IMR-90 (cell line): ENCODE measurements around the gene PEX16. TPM values are rescaled to one million over a fixed set of nuclear protein-coding genes. Genes with fewer than 3 reads are reported as not detected.

ENCODE experiments used
- ATAC-seq: fragments of 200-7000 bp; cut with Tn5 transposase; 2 replicates; pipeline ENCODE4 v1.9.1; 2020; ENCODE audit warnings: low read depth, mild to moderate bottlenecking, moderate library complexity
- BruUV-seq: library from RNA; stranded (reverse); fragments of 400-500 nt; replicated peaks from 2 replicates; lab custom pipeline; 2021; lab: Mats Ljungman, UMichigan
- CTCF ChIA-PET: fragments of 300-600 bp; formaldehyde crosslinking; extraction: SDS; loops from one replicate; lab custom pipeline; 2021; ENCODE audit warnings: antibody characterized with exemption; lab: Yijun Ruan, JAX
- POLR2A ChIA-PET: fragments of 300-600 bp; sonication (Branson Sonifier 250); formaldehyde crosslinking; loops from one replicate; lab custom pipeline; 2022; ENCODE audit warnings: antibody characterized with exemption; ENCODE audit not compliant: unreplicated experiment; lab: Charles Lee
- DNase-seq: peaks from one replicate; pipeline ENCODE4 v3.0.0; 2013
- H2AFZ ChIP-seq: replicated peaks from 2 replicates; pipeline ENCODE3; 2013; ENCODE audit warnings: low read length, mild to moderate bottlenecking; ENCODE audit not compliant: poor library complexity
- H2AK5ac ChIP-seq: 2 replicates; pipeline ENCODE4 v1.6.1; 2013; ENCODE audit warnings: low read depth, low read length, inconsistent platforms
- H2AK9ac ChIP-seq: replicated peaks from 2 replicates; pipeline ENCODE3; 2013; ENCODE audit warnings: mild to moderate bottlenecking, low read depth, low read length, moderate library complexity; ENCODE audit not compliant: poor library complexity
- H2BK120ac ChIP-seq: 2 replicates; pipeline ENCODE4 v1.6.1; 2013; ENCODE audit warnings: low read depth, low read length, inconsistent platforms
- H2BK15ac ChIP-seq: 3 replicates; pipeline ENCODE4 v1.6.1; 2013; ENCODE audit warnings: low read depth, low read length, inconsistent platforms
- H2BK20ac ChIP-seq: 2 replicates; pipeline ENCODE4 v1.6.1; 2013; ENCODE audit warnings: low read depth, mild to moderate bottlenecking, inconsistent platforms, low read length, moderate library complexity
- H2BK5ac ChIP-seq: 2 replicates; pipeline ENCODE4 v1.6.1; 2013; ENCODE audit warnings: mild to moderate bottlenecking, low read depth, low read length, inconsistent platforms; ENCODE audit not compliant: poor library complexity, severe bottlenecking
- H3K14ac ChIP-seq: replicated peaks from 2 replicates; pipeline ENCODE4 v1.6.1; 2013; ENCODE audit warnings: low read depth, low read length, inconsistent platforms
- H3K18ac ChIP-seq: 2 replicates; pipeline ENCODE4 v1.6.1; 2013; ENCODE audit warnings: low read depth, low read length, control low read depth
- H3K23ac ChIP-seq: 2 replicates; pipeline ENCODE4 v1.6.1; 2013; ENCODE audit warnings: low read depth, low read length, inconsistent platforms
- H3K27ac ChIP-seq: 2 replicates; pipeline ENCODE4 v1.5.1; 2013; ENCODE audit warnings: mild to moderate bottlenecking, control low read depth, low read length; ENCODE audit not compliant: insufficient read depth
- H3K27me3 ChIP-seq: 2 replicates; pipeline ENCODE4 v1.6.1; 2013; ENCODE audit warnings: low read length; ENCODE audit not compliant: control insufficient read depth, insufficient read depth
- H3K36me3 ChIP-seq: 2 replicates; pipeline ENCODE4 v1.6.1; 2013; ENCODE audit warnings: low read length, mixed read lengths; ENCODE audit not compliant: control insufficient read depth, insufficient read depth
- H3K4ac ChIP-seq: 2 replicates; pipeline ENCODE4 v1.6.1; 2013; ENCODE audit warnings: low read depth, low read length, inconsistent platforms
- H3K4me1 ChIP-seq: 2 replicates; pipeline ENCODE4 v1.6.1; 2013; ENCODE audit warnings: low read length, mixed read lengths; ENCODE audit not compliant: control insufficient read depth, insufficient read depth
- H3K4me2 ChIP-seq: 2 replicates; pipeline ENCODE4 v1.6.1; 2013; ENCODE audit warnings: low read depth, mild to moderate bottlenecking, control low read depth, low read length, moderate library complexity
- H3K4me3 ChIP-seq: 2 replicates; pipeline ENCODE4 v1.5.1; 2013; ENCODE audit warnings: low read depth, mild to moderate bottlenecking, control low read depth, low read length, moderate library complexity; ENCODE audit not compliant: insufficient read depth
- H3K56ac ChIP-seq: 2 replicates; pipeline ENCODE4 v1.6.1; 2013; ENCODE audit warnings: low read length, inconsistent platforms; ENCODE audit not compliant: insufficient read depth; ENCODE audit errors: extremely low read depth
- H3K79me1 ChIP-seq, 2 experiments: 2 replicates each; pipeline ENCODE4 v1.6.1; 2013; ENCODE audit warnings: low read length in 2 of 2, inconsistent platforms in 1 of 2, low read depth in 1 of 2
- H3K9ac ChIP-seq: 2 replicates; pipeline ENCODE4 v1.6.1; 2013; ENCODE audit warnings: low read depth, low read length, control low read depth
- H3K9me1 ChIP-seq: 2 replicates; pipeline ENCODE4 v1.6.1; 2013; ENCODE audit warnings: low read length, inconsistent platforms; ENCODE audit not compliant: insufficient read depth
- H3K9me3 ChIP-seq: 2 replicates; pipeline ENCODE4 v1.6.1; 2013; ENCODE audit warnings: low read length; ENCODE audit not compliant: control insufficient read depth, insufficient read depth
- H4K20me1 ChIP-seq: 2 replicates; pipeline ENCODE4 v1.6.1; 2013; ENCODE audit warnings: low read length, inconsistent platforms; ENCODE audit not compliant: insufficient read depth
- H4K5ac ChIP-seq: 2 replicates; pipeline ENCODE4 v1.6.1; 2013; ENCODE audit warnings: mild to moderate bottlenecking, low read depth, low read length, control low read depth
- H4K8ac ChIP-seq, 2 experiments: 2 replicates each; pipeline ENCODE4 v1.6.1; 2013; ENCODE audit warnings: low read depth in 2 of 2, low read length in 2 of 2, control low read depth in 1 of 2, inconsistent platforms in 1 of 2
- H4K91ac ChIP-seq: 2 replicates; pipeline ENCODE4 v1.6.1; 2013; ENCODE audit warnings: low read depth, low read length, inconsistent platforms; ENCODE audit not compliant: insufficient read depth
- BHLHE40 ChIP-seq: fragments of 150-350 bp; IDR thresholded peaks from 2 replicates; pipeline ENCODE4 v1.6.1; 2016; ENCODE audit warnings: mild to moderate bottlenecking, low read depth, low read length
- CEBPB ChIP-seq: IDR thresholded peaks from 2 replicates; pipeline ENCODE4 v1.6.1; 2012; ENCODE audit warnings: low read depth, low read length, improper control_type of control experiment
- CHD1 ChIP-seq: IDR thresholded peaks from 2 replicates; pipeline ENCODE4 v1.6.1; 2012; ENCODE audit warnings: low read depth, low read length, improper control_type of control experiment
- FOS ChIP-seq: fragments of 150-350 bp; IDR thresholded peaks from 2 replicates; pipeline ENCODE4 v1.6.1; 2016; ENCODE audit warnings: low read depth, low read length
- MAFK ChIP-seq: IDR thresholded peaks from 2 replicates; pipeline ENCODE4 v1.6.1; 2012; ENCODE audit warnings: low read depth, low read length, improper control_type of control experiment
- MAZ ChIP-seq: IDR thresholded peaks from 2 replicates; pipeline ENCODE4 v1.6.1; 2012; ENCODE audit warnings: low read depth, mild to moderate bottlenecking, low read length, improper control_type of control experiment, moderate library complexity, borderline replicate concordance
- MXI1 ChIP-seq: IDR thresholded peaks from 2 replicates; pipeline ENCODE4 v1.6.1; 2012; ENCODE audit warnings: low read depth, mild to moderate bottlenecking, low read length, moderate library complexity, borderline replicate concordance
- NFE2L2 ChIP-seq: fragments of 150-350 bp; IDR thresholded peaks from 2 replicates; pipeline ENCODE4 v1.6.1; 2016; ENCODE audit warnings: low read depth, mild to moderate bottlenecking, low read length
- POLR2A ChIP-seq: IDR thresholded peaks from 2 replicates; pipeline ENCODE4 v1.6.1; 2012; ENCODE audit warnings: mild to moderate bottlenecking, low read depth, low read length
- RAD21 ChIP-seq: IDR thresholded peaks from 2 replicates; pipeline ENCODE4 v1.6.1; 2012; ENCODE audit warnings: low read length, improper control_type of control experiment
- RCOR1 ChIP-seq: IDR thresholded peaks from 2 replicates; pipeline ENCODE4 v1.6.1; 2012; ENCODE audit warnings: mild to moderate bottlenecking, low read length, improper control_type of control experiment; ENCODE audit not compliant: insufficient replicate concordance
- RFX5 ChIP-seq: IDR thresholded peaks from 2 replicates; pipeline ENCODE4 v1.8.0; 2012; ENCODE audit warnings: low read depth, mild to moderate bottlenecking, low read length, moderate library complexity
- SMC3 ChIP-seq: fragments of 150-350 bp; IDR thresholded peaks from 2 replicates; pipeline ENCODE4 v1.6.1; 2016; ENCODE audit warnings: low read depth, mild to moderate bottlenecking, antibody characterized with exemption, low read length, moderate library complexity
- USF2 ChIP-seq: fragments of 150-350 bp; IDR thresholded peaks from 2 replicates; pipeline ENCODE4 v1.6.1; 2017; ENCODE audit warnings: mild to moderate bottlenecking, antibody characterized with exemption, low read length, low read depth
- WGBS, 2 experiments: methylation state at CpG; one replicate each; pipeline versions ENCODE4 v1.1.5 to v1.1.7; 2013; ENCODE audit warnings: missing lambda C conversion rate in 2 of 2; ENCODE audit not compliant: insufficient read length in 1 of 2; ENCODE audit errors: extremely low coverage in 2 of 2; 5-methylcytosine and 5-hydroxymethylcytosine counted together
- dilution Hi-C: fragments of 300-500 bp; cut with HindIII; formaldehyde crosslinking; loops from one replicate; pipeline ENCODE4 v1.14.3; 2018; ENCODE audit warnings: low sequenced_read_pairs; ENCODE audit not compliant: unreplicated experiment
- in situ Hi-C: fragments of 300-500 bp; cut with MboI; formaldehyde crosslinking; loops from 3 replicates; pipeline ENCODE4 v1.14.3; 2019; ENCODE audit warnings: low sequenced_read_pairs, inconsistent platforms, mixed read lengths
- intact Hi-C: fragments of 100-400 bp; cut with micrococcal nuclease; formaldehyde crosslinking; loops from 2 replicates; pipeline ENCODE4 v1.10.0; 2022
- polyA plus RNA-seq, 3 experiments: library from polyadenylated mRNA; depleted of rRNA; stranded (reverse); fragments of >200 nt; gene quantifications; 2 replicates each; pipeline ENCODE4 v1.2.3, GENCODE V29; 2012; ENCODE audit warnings: low replicate concordance in 1 of 3
- total RNA-seq: library from RNA; depleted of rRNA; stranded (reverse); fragments of >200 nt; gene quantifications from 2 replicates; pipeline ENCODE4 v1.2.3, GENCODE V29; 2012
- TF ChIP-seq, protein P1 (sequence below): conservative IDR thresholded peaks from 2 replicates; pipeline ENCODE4 v1.5.1; 2012; ENCODE audit warnings: mild to moderate bottlenecking, low read depth, low read length, improper control_type of control experiment
- TF ChIP-seq, protein P2 (sequence below): fragments of 150-350 bp; IDR thresholded peaks from 2 replicates; pipeline ENCODE4 v1.6.1; 2016; ENCODE audit warnings: low read depth, mild to moderate bottlenecking, low read length, moderate library complexity, borderline replicate concordance

PEX16 gene
- total and polyA plus RNA-seq, 2 of the 4 experiments (the other 2 are of a cell fraction): 17.9 to 23.3 TPM

DNA sequence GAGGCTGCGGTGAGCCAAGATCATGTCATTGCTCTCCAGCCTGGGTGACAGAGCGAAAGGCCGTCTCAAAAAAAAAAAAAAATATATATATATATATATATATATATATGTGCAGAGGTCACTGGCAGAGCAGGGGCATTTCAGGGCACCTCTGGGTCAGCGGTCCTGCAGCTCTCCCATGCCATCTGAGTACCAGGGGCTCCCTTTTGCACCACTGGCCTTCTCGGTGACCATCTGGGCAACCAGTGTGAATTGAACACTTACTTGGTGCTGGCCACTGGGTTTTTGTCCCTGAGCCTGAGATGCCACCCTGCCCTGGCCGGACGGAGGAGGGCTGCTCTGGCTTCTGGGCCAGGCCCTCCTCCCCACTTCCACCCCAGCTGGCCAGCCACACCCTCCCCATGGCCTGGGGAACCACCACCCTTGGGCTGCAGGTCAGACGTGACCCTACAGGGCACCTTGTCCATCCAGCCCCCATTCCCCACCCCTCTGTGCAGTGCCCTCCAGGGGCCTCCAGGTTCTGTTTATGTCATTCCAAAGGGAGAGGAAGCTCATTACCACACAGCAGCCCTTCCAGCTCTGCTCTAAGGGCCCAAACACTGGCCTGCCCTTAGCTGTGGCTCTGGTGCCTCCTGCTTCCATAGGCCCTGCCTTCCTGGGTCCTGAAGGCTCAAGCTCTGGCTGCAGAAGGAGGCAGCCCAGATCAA is 22.0 kb downstream of the PEX16 start:
- Histone ChIP-seq H2BK15ac (no peak overlapping the region), H3K36me3 (no peaks in the 10 kb centered on the region), H3K18ac (no peak overlapping the region), H3K9me1 (no peaks in the 10 kb centered on the region; the same call in 1 of the 2 replicates), H3K27me3 (peaks cover 44% of the 10 kb centered on the region), H2BK20ac (no peak overlapping the region), H2AFZ (no peak overlapping the region), H3K23ac (no peak overlapping the region), H4K91ac (no peak overlapping the region), H4K8ac (no peak overlapping the region), H3K4me1 (peaks cover 2% of the 10 kb centered on the region; the same call in 1 of the 2 replicates), H2AK9ac (no peak overlapping the region), H4K20me1 (peaks cover 10% of the 10 kb centered on the region; the same call in 1 of the 2 replicates), H3K4me3 (no peak overlapping the region), H3K14ac (no peak overlapping the region), H3K79me1 (peaks cover 0 to 4% of the 10 kb centered on the region in 2 experiments; a peak in 1 of 4 replicates), H2BK5ac (no peak overlapping the region), H3K9me3 (no peaks in the 10 kb centered on the region), H3K27ac (no peak overlapping the region), H3K4ac (no peak overlapping the region), H2BK120ac (no peak overlapping the region), H3K9ac (no peak overlapping the region), H3K56ac (no peak overlapping the region), H2AK5ac (no peak overlapping the region), H3K4me2 (no peak overlapping the region), H4K5ac (no peak overlapping the region)
- WGBS, 2 experiments: 89% methylated on average over 3 of the region's 8 CpGs; no CpG with 5 or more reads in 1 of the 2 experiments
- BruUV-seq: no TSS peak
- ATAC-seq (no peak), DNase-seq (no peak)
- ChIA-PET CTCF (no interaction called here), POLR2A (no interaction called here)
- TF ChIP-seq POLR2A: no peak
- no peak for TF ChIP-seq BHLHE40
- TF ChIP-seq SMC3: no peak
- TF ChIP-seq MAZ: no peak
- no peak for TF ChIP-seq FOS
- TF ChIP-seq RCOR1: no peak
- TF ChIP-seq, protein P1, sequence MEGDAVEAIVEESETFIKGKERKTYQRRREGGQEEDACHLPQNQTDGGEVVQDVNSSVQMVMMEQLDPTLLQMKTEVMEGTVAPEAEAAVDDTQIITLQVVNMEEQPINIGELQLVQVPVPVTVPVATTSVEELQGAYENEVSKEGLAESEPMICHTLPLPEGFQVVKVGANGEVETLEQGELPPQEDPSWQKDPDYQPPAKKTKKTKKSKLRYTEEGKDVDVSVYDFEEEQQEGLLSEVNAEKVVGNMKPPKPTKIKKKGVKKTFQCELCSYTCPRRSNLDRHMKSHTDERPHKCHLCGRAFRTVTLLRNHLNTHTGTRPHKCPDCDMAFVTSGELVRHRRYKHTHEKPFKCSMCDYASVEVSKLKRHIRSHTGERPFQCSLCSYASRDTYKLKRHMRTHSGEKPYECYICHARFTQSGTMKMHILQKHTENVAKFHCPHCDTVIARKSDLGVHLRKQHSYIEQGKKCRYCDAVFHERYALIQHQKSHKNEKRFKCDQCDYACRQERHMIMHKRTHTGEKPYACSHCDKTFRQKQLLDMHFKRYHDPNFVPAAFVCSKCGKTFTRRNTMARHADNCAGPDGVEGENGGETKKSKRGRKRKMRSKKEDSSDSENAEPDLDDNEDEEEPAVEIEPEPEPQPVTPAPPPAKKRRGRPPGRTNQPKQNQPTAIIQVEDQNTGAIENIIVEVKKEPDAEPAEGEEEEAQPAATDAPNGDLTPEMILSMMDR: no peak
- TF ChIP-seq USF2: no peak
- TF ChIP-seq MAFK: no peak
- TF ChIP-seq MXI1: no peak
- no peak for TF ChIP-seq NFE2L2
- TF ChIP-seq CEBPB: no peak
- TF ChIP-seq, protein P2, sequence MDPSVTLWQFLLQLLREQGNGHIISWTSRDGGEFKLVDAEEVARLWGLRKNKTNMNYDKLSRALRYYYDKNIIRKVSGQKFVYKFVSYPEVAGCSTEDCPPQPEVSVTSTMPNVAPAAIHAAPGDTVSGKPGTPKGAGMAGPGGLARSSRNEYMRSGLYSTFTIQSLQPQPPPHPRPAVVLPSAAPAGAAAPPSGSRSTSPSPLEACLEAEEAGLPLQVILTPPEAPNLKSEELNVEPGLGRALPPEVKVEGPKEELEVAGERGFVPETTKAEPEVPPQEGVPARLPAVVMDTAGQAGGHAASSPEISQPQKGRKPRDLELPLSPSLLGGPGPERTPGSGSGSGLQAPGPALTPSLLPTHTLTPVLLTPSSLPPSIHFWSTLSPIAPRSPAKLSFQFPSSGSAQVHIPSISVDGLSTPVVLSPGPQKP: no peak
- TF ChIP-seq RFX5: no peak
- TF ChIP-seq RAD21: no peak
- TF ChIP-seq CHD1: no peak
- intact Hi-C loops: no loop called here
- in situ Hi-C loops: no loop called here
- dilution Hi-C loops: no loop called here
